ENCODE measurements around the gene NKPD1. TPM values are rescaled to one million over a fixed set of nuclear protein-coding genes. Genes with fewer than 3 reads are reported as not detected.

NKPD1 gene, protein sequence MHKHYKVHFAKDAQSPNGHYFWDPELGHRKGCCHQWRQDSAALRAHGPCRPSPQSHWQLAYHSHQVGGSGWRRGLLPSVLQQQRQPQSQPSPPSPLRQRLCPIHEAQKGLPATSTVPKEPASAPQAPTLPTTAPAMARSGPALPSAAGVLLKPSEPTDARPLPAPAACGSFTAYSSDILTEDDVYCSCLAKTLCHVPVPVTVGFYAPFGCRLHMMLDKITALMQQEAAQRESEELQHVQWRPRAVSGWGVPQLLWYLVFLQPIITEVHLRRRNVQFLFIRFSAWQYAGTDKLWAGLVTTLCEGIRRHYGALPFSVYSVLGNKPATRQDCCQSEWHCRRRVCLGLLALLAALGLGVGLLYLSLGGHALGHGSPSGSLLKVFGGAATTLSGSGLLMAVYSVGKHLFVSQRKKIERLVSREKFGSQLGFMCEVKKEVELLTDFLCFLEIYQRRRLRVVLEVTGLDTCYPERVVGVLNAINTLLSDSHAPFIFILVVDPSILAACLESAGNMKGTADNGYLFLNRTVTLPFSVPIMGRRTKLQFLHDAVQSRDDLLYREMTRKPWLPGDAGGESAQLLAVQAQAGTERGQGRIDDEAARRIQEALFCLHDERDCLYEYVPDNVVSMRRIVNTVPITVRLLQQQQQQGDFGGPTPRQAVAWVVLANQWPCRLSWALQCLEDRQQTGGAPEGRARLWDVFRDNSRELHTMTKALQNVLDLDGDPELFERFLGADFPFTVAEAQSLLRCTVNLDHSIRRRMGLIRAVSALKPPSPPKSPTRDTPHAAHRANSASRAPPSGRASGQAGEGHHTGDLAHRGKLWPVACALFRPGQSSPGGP
- total RNA-seq: 0.58 TPM
- polyA plus RNA-seq: 0.37 TPM

DNA sequence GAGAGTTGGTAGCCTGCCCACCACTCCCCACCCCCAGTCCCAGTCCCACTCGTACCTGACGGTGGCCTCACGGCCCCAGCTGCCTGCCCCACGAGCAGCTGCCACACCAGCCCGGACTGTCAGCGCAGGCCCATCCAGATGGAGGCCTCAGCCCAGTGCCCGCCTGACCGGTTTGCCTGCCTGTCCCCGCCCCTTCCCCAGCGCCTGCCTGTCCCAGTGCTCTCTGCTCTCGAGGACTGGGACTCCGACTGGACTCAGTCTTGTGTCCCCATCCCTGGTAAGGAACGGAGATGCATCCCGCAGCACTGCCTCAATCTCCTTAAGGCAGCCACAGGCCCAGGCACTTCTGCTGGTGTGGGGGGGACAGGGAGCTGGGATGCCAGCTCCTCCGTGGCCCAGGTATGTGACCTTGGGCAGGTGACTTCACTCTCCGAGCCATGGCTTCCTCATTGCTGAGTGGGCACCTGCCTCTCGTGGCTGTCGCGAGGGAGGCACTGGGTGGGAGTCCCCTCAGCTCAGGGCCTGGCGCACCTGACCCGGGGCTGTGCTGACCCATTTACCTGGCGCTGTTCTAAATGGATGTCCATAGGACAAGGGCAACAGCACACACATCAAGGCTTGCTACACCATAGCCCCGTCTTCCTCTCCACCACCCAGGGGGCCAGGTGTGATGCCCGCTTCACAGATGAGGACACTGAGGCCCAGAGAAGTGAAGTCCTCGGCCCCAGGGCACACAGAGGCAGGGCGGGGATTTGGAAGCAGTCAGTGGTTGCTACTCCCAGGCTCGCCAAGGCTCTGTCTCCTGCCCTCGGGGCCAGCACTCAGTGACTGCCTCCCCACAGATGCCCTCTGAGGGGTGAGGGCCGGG is at the start of gene NKPD1:
Gene NKPD1 (minus strand): TSS at position 113 of the 868 bp plus-strand sequence. CDS start 832 bp downstream, outside the sequence.
- WGBS: 45% methylated on average over 29 of the region's 29 CpGs
- H3K4me3 ChIP-seq (ENCODE audit: low read depth, low read length): no peak within 1 kb of the TSS
- no peaks in the 10 kb centered on the region for H3K36me3 ChIP-seq (ENCODE audit: insufficient read depth)
- H3K27ac ChIP-seq (ENCODE audit: low read depth): no peak within 1 kb of the TSS
- H3K4me1 ChIP-seq (ENCODE audit: insufficient read depth): no peaks in the 10 kb centered on the region
- DNase-seq (ENCODE audit: extremely low spot score): no peak

DNA sequence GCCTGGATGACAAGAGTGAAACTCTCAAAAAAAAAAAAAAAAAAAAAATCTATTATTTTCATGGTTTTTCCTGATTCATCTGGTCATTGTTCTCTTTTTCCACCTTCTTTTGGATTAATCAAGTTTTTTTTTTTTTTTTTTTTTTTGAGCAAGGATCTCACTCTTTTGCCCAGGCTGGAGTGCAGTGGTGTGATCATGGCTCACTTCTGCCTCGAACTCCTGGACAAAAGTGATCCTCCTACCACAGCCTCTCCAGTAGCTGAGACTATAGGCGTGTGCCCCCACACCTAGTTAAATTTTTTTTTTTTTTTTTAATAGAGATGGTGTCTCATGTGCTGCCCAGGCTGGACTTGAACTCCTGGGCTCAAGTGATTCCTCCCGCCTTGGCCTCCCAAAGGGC is 45.5 kb upstream of the NKPD1 start:
- WGBS: 88% methylated on average over 3 of the region's 3 CpGs
- no peak for DNase-seq (ENCODE audit: extremely low spot score)
- H3K4me3 ChIP-seq (ENCODE audit: low read depth, low read length): no peak overlapping the region
- no peaks in the 10 kb centered on the region for H3K36me3 ChIP-seq (ENCODE audit: insufficient read depth)
- H3K4me1 ChIP-seq (ENCODE audit: insufficient read depth): no peaks in the 10 kb centered on the region
- no peak overlapping the region for H3K27ac ChIP-seq (ENCODE audit: low read depth)

DNA sequence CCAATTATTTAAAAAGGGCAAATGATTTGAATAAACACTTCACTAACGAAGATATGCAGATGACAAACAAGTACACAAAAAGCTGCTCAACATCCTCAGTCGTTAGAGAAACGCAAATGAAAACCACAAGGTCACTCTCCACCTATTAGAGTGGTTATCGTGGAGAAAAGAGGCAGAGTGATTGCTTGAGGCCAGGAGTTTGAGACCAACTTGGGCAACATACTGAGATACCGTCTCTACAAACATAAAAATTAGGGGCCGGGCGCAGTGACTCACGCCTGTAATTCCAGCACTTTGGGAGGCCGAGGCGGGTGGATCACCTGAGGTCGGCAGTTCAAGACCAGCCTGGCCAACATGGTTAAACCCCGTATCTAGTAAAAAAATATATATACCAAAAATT is 45.0 kb upstream of the NKPD1 start:
- 84% methylated on average over 12 of the region's 12 CpGs for WGBS
- Histone ChIP-seq H3K4me3 (ENCODE audit: low read depth, low read length) (no peak overlapping the region), H3K4me1 (ENCODE audit: insufficient read depth) (no peaks in the 10 kb centered on the region), H3K36me3 (ENCODE audit: insufficient read depth) (no peaks in the 10 kb centered on the region), H3K27ac (ENCODE audit: low read depth) (no peak overlapping the region)
- no peak for DNase-seq (ENCODE audit: extremely low spot score)

DNA sequence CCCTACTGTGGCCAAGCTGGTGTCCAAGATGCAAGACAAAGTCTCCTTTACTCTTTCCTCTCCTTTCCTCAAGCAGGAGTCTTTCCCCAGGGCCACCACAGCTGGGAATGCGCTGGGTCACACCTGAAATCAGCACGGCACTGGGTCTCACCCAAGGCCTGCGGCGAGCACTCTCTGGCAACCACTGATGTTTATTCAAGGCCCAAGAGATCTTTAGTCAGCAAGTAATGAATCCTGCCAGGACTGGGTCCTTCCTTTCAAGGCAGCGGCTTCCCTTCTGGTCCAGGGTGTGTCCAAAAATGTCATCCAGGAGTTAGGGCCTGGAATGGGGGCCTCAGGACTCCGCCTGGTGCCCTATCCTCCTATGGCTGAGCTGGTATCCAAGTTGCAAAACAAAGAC is 41.9 kb upstream of the NKPD1 start:
- no peaks in the 10 kb centered on the region for H3K36me3 ChIP-seq (ENCODE audit: insufficient read depth)
- DNase-seq (ENCODE audit: extremely low spot score): no peak
- WGBS: 66% methylated on average over 6 of the region's 6 CpGs
- H3K27ac ChIP-seq (ENCODE audit: low read depth): no peak overlapping the region
- H3K4me1 ChIP-seq (ENCODE audit: insufficient read depth): no peaks in the 10 kb centered on the region
- no peak overlapping the region for H3K4me3 ChIP-seq (ENCODE audit: low read depth, low read length)

DNA sequence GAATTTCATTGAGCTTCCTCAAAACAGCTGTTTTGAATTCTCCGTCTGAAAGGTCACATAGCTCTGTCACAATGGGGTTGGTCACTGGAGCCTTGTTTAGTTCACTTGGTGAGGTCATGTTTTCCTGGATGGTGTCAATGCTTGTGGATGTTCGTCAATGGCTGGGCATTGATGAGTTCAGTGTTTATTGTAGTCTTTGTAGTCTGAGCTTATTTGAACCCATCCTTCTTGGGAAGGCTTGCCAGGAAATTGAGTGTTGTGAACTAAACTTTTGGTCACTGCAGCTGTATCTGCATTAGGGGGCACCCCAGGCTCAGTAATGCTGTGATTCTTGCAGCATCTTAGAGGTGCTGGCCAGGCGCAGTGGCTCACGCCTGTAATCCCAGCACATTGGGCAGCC is 39.8 kb upstream of the NKPD1 start:
- Histone ChIP-seq H3K27ac (ENCODE audit: low read depth) (no peak overlapping the region), H3K4me1 (ENCODE audit: insufficient read depth) (no peaks in the 10 kb centered on the region), H3K36me3 (ENCODE audit: insufficient read depth) (no peaks in the 10 kb centered on the region), H3K4me3 (ENCODE audit: low read depth, low read length) (no peak overlapping the region)
- 35% methylated on average over 4 of the region's 4 CpGs for WGBS
- DNase-seq (ENCODE audit: extremely low spot score): no peak

DNA sequence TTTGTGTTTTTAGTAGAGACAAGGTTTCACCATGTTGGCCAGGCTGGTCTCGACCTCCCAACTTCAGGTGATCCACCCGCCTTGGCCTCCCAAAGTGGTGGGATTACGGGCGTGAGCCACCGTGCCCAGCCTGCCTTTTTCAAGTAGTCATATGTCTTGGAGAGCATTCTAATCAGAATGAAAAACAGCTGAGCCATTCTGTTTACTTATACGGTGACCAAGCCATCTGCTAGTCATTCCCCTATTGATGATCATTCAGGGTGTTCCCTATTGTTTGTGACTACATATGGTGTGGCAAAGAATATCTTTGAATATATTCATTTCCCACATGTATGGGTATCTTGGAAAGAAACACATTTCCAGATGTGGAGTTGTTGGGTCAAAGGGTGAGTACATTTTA is 35.0 kb upstream of the NKPD1 start:
- WGBS: 75% methylated on average over 6 of the region's 6 CpGs
- no peak overlapping the region for H3K4me3 ChIP-seq (ENCODE audit: low read depth, low read length)
- H3K4me1 ChIP-seq (ENCODE audit: insufficient read depth): no peaks in the 10 kb centered on the region
- no peaks in the 10 kb centered on the region for H3K36me3 ChIP-seq (ENCODE audit: insufficient read depth)
- no peak for DNase-seq (ENCODE audit: extremely low spot score)
- no peak overlapping the region for H3K27ac ChIP-seq (ENCODE audit: low read depth)

DNA sequence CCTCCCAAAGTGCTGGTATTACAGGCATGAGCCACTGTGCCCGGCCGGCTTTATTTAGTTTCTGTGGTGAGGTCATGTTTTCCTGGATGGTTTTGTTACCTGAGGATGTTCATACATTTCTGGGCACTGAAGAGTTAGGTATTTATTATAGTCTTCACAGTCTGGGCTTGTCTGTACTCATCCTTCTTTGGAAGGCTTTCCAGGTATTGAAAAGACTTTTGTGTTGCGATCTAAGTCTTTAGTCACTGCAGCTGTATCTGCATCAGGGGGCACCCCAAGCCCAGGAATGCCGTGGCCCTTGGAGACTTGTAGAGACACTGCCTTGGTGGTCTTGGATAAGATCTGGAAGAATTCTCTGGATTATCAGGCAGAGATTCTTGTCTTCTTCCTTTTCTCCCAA is 30.6 kb upstream of the NKPD1 start:
- Histone ChIP-seq H3K27ac (ENCODE audit: low read depth) (no peak overlapping the region), H3K4me1 (ENCODE audit: insufficient read depth) (no peaks in the 10 kb centered on the region), H3K36me3 (ENCODE audit: insufficient read depth) (no peaks in the 10 kb centered on the region), H3K4me3 (ENCODE audit: low read depth, low read length) (no peak overlapping the region)
- WGBS: 82% methylated on average over 4 of the region's 4 CpGs
- DNase-seq (ENCODE audit: extremely low spot score): no peak

DNA sequence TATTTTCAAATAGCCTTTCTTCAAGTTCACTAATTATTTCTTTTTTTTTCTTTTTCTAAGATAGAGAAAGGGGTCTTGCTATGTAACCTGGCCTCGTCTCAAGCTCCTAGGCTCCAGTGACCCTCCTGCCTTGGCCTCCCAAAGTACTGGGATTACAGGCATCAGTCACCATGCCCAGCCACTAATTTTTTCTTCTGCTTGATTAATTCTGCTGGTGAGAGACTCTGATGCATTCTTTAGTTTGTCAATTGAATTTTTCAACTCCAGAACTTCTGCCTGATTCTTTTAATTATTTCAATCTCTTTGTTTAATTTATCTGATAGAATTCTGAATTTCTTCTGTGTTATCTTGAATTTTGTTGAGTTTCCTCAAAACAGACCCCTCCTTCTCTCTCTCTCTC is 29.2 kb upstream of the NKPD1 start:
- Histone ChIP-seq H3K36me3 (ENCODE audit: insufficient read depth) (no peaks in the 10 kb centered on the region), H3K4me1 (ENCODE audit: insufficient read depth) (no peaks in the 10 kb centered on the region), H3K27ac (ENCODE audit: low read depth) (no peak overlapping the region), H3K4me3 (ENCODE audit: low read depth, low read length) (no peak overlapping the region)
- 84% methylated on average over 1 of the region's 1 CpG for WGBS
- DNase-seq (ENCODE audit: extremely low spot score): no peak

DNA sequence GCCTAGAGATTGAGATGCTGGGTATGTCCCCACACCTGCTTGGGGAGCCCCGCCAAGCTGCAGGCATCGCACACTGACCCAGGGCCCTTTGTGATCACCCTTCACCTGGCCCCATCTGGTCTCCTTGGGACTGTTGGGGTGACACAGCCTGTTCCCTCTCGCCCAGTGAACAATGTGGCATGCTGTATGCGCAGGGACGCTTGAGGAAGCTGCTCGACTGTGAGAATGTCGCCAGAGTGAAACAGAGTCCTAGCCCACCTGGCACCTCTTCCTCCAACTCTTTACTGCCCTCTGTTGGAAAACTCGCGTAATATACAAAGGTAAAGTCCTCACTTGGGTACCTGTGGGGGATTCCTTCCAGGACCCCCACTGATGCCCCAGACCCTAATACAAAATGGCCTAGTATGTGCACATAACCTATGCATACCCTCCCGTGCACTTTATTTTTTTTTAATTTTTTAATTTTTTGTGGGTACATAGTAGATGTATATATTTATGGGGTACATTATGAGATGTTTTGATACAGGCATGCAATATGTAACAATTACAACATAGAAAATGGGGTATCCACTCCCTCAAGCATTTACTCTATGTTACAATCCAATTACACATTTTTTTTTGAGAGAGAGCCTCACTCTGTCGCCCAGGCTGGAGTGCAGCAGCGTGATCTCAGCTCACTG is 26.8 kb upstream of the NKPD1 start:
- Histone ChIP-seq H3K4me1 (ENCODE audit: insufficient read depth) (no peaks in the 10 kb centered on the region), H3K4me3 (ENCODE audit: low read depth, low read length) (no peak overlapping the region), H3K27ac (ENCODE audit: low read depth) (no peak overlapping the region), H3K36me3 (ENCODE audit: insufficient read depth) (no peaks in the 10 kb centered on the region)
- 48% methylated on average over 12 of the region's 12 CpGs for WGBS
- DNase-seq (ENCODE audit: extremely low spot score): no peak

DNA sequence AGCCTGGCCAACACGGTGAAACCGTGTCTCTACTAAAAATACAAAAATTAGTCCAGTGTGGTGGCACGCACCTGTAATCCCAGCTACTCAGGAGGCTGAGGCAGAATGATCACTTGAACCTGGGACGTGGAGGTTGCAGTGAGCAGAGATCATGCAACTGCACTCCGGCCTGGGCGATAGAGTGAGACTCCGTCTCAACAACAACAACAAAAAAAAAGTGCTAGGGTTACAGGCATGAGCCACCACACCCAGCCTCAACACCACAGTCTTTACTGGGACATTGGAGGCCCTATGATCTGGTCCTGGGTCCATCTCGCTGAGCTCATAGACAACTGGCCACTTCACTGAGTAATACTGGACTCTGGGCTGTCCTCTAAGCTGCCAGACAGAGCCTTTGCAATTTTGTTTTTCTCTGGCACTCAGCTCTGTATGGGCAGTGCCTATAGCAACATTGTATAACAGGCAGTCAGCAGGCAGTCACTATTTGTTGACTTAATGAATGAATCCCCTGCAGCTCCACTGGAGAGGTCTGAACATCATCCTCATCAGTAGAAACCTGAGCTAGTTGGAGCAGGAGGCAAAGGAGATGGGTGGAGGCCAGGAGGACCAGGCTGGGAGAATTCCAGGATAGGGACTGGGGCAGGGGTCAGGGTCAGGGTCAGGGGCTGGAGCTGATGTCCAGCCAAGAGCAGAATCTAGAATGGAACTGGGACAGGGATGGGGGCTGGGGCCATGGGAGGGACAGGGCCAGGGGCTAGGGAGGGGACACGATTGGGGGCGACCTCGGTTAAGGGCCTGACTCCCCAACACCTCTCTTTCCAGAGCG is 25.9 kb upstream of the NKPD1 start:
- no peaks in the 10 kb centered on the region for H3K4me1 ChIP-seq (ENCODE audit: insufficient read depth)
- WGBS: 92% methylated on average over 12 of the region's 12 CpGs

DNA sequence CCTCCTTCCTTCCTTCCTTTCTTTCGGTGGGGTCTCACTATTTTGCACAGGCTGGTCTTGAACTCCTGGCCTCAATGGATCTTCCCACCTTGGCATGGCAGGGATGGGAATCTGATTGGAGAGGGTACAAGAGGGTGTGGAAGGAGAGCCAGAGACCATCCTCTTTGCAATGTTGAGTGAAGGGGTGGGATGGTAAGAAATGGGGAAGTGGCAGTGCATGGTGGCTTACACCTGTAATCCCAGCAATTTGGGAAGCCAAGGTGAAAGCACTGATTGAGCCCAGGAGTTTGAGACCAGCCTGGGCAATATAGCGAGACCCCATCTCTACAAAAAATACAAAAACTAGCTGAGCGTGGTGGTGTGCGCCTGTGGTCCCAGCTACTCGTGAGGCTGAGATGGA is 23.3 kb upstream of the NKPD1 start:
- WGBS: 94% methylated on average over 5 of the region's 5 CpGs
- H3K4me1 ChIP-seq (ENCODE audit: insufficient read depth): peaks cover 1% of the 10 kb centered on the region
- no peak overlapping the region for H3K4me3 ChIP-seq (ENCODE audit: low read depth, low read length)
- no peak for DNase-seq (ENCODE audit: extremely low spot score)
- H3K36me3 ChIP-seq (ENCODE audit: insufficient read depth): no peaks in the 10 kb centered on the region
- H3K27ac ChIP-seq (ENCODE audit: low read depth): no peak overlapping the region

More for the DNA sequence above, 25.9 kb upstream of the NKPD1 start:
- DNase-seq (ENCODE audit: extremely low spot score): no peak
- Histone ChIP-seq H3K27ac (ENCODE audit: low read depth) (no peak overlapping the region), H3K4me3 (ENCODE audit: low read depth, low read length) (no peak overlapping the region), H3K36me3 (ENCODE audit: insufficient read depth) (no peaks in the 10 kb centered on the region)

DNA sequence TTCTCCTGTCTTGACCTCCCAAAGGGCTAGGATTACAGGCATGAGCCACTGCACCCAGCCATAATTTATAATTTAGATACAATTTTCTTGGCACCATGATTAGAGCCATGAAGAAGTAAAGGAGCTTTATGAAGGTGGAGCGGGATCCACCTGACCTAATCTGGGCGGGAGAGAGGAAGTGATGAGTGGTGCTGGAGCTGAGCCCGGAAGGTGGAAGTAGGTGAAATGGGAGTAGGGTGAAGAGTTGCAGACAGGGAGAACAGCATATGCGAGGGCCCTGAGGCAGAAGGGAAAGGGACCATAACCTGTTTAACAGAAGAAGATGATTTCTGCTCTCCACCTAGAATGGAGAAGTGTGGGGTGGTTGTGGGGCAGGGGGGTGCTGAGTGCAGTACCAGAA is 22.0 kb upstream of the NKPD1 start:
- Histone ChIP-seq H3K4me3 (ENCODE audit: low read depth, low read length) (no peak overlapping the region), H3K27ac (ENCODE audit: low read depth) (no peak overlapping the region), H3K36me3 (ENCODE audit: insufficient read depth) (no peaks in the 10 kb centered on the region), H3K4me1 (ENCODE audit: insufficient read depth) (peaks cover 1% of the 10 kb centered on the region)
- no peak for DNase-seq (ENCODE audit: extremely low spot score)
- 86% methylated on average over 4 of the region's 4 CpGs for WGBS
